Measurements from ENCODE around the gene VPS50.

GRCh38 chr7:93265220-93265619, 33.1 kb downstream of the VPS50 start:
- TF ChIP-seq CTCF (IDR thresholded peaks at IDR 0.05; ENCODE audit: low read length) (no peak), EZH2 (optimal IDR thresholded peaks at IDR 0.05; ENCODE audit: low read depth, low read length) (no peak), EZH2phosphoT487 (IDR thresholded peaks at IDR 0.05; ENCODE audit: low read length) (no peak)

All from MM.1S (cell line).